ENCODE results near the gene IL17A. TPM values are rescaled to one million over a fixed set of nuclear protein-coding genes. Genes with fewer than 3 reads are reported as not detected.

Gene IL17A
- total RNA-seq, 2 donors from 2014 or later = not detected

DNA sequence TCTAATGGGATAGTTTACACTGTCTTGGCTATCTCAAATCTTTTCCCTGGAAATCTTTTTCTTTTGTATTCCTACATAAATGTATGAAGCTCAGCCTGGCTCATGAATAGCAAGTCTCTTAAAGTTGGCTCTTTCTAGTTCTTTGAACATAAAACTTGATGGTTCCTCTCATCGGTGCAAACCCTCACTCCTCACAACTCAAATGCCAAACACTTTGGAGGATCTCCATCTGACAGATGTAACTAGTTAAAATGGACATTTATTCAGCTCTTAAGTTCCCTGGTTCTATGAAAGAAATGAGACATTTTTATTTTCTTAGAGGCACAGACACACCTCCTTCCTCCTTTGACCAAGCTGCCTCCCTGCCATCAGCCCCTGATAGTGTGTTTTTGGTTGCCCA is 43.6 kb upstream of the IL17A start:
- ATAC-seq (no peak), DNase-seq (no peak)
- 84 to 94% methylated on average over 1 of the region's 1 CpG for WGBS, 2 donors
- intact Hi-C loops (cut with DNase I) = no loop called here
- peaks cover 10% of the 10 kb centered on the region for H3K4me1 ChIP-seq
- no peak overlapping the region for H3K27ac ChIP-seq
- H3K36me3 ChIP-seq (replicated peaks in 1 of 2; ENCODE audit: insufficient read depth in 1 of 2, low read depth in 2 of 2) = no peaks in the 10 kb centered on the region
- H3K9me3 ChIP-seq = no peaks in the 10 kb centered on the region
- H3K4me3 ChIP-seq = no peak overlapping the region
- no peaks in the 10 kb centered on the region for H3K27me3 ChIP-seq
- no peak for TF ChIP-seq POLR2A (IDR thresholded peaks at IDR 0.05)
- TF ChIP-seq, protein P1, sequence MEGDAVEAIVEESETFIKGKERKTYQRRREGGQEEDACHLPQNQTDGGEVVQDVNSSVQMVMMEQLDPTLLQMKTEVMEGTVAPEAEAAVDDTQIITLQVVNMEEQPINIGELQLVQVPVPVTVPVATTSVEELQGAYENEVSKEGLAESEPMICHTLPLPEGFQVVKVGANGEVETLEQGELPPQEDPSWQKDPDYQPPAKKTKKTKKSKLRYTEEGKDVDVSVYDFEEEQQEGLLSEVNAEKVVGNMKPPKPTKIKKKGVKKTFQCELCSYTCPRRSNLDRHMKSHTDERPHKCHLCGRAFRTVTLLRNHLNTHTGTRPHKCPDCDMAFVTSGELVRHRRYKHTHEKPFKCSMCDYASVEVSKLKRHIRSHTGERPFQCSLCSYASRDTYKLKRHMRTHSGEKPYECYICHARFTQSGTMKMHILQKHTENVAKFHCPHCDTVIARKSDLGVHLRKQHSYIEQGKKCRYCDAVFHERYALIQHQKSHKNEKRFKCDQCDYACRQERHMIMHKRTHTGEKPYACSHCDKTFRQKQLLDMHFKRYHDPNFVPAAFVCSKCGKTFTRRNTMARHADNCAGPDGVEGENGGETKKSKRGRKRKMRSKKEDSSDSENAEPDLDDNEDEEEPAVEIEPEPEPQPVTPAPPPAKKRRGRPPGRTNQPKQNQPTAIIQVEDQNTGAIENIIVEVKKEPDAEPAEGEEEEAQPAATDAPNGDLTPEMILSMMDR (IDR thresholded peaks at IDR 0.05) = no peak

DNA sequence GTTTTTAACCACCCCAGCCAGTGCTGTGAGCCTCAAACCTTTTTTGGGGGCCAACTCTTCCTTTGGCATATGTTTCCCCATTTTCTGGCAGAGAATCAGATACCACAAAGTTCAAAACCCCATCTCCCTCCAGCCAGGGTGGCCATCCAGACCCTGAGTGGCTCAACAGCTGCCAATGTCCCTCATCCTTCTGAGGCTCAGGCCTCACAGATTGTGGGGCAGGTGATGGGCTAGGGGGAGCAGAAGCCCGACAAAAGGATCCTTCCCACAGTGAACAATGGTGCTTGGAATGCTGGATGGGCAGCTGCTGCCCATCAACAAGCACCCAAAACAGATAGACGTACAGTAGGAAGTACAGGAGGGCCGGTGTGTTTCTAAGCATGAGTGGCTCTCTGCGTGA is 42.6 kb upstream of the IL17A start:
- no peaks in the 10 kb centered on the region for H3K27me3 ChIP-seq
- H3K36me3 ChIP-seq (replicated peaks in 1 of 2; ENCODE audit: insufficient read depth in 1 of 2, low read depth in 2 of 2) = no peaks in the 10 kb centered on the region
- TF ChIP-seq, protein P1 (IDR thresholded peaks at IDR 0.05) = no peak
- TF ChIP-seq POLR2A (IDR thresholded peaks at IDR 0.05) = no peak
- DNase-seq (no peak), ATAC-seq (no peak)
- 84 to 86% methylated on average over 3 to 4 of the region's 4 CpGs for WGBS, 2 donors
- H3K9me3 ChIP-seq = no peaks in the 10 kb centered on the region
- intact Hi-C loops (cut with DNase I) = no loop called here
- H3K27ac ChIP-seq = no peak overlapping the region
- H3K4me1 ChIP-seq = peaks cover 10% of the 10 kb centered on the region
- H3K4me3 ChIP-seq = no peak overlapping the region

DNA sequence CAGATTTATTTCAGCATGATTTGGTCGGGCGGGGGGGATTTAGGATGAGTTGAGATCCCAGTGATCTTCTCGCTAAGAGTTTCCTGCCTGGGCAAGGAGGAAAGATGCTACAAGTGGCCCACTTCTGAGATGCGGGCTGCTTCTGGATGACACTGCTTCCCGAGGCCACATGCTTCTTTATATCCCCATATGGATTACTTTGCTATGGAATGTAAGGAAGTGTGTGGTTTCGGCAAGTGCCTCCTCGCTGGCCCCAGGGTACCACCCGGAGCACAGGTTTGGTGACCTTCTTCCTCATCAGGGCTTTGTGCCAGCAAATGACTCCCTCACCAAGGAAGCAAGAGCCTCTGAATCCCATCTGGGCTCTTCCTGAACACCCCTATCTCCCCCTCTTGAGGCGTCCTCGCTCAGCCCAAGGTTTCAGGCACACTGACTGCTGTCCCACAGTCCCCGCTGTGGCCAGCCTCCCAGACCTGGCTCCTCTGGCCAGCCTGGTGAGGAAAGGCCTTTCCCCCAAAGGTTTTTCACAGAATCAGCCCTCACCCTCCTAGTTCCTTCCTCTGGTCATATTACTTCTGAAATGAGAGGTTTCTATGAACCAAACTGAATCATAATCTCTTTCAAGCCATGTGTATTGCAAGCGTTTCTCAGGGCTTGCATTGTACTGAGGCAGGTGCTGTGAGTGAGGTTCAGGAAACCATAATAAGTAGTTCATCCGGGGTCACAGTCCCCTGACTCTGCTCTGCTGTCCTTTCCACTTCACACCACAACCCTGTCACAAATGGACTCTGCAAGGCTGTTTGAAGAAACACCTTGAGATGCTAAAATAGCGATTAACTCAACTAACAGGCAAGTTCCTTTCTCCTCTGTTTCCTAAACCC is 41.7 kb upstream of the IL17A start:
- Histone ChIP-seq H3K27ac (no peak overlapping the region), H3K36me3 (replicated peaks in 1 of 2; ENCODE audit: insufficient read depth in 1 of 2, low read depth in 2 of 2) (no peaks in the 10 kb centered on the region), H3K4me1 (peaks cover 10% of the 10 kb centered on the region), H3K9me3 (no peaks in the 10 kb centered on the region), H3K27me3 (no peaks in the 10 kb centered on the region), H3K4me3 (no peak overlapping the region)
- intact Hi-C loops (cut with DNase I) = no loop called here
- DNase-seq (no peak), ATAC-seq (no peak)
- no peak for TF ChIP-seq POLR2A (IDR thresholded peaks at IDR 0.05)
- TF ChIP-seq, protein P1 (IDR thresholded peaks at IDR 0.05) = no peak
- WGBS, 2 donors = 72 to 80% methylated on average over 14 of the region's 14 CpGs

DNA sequence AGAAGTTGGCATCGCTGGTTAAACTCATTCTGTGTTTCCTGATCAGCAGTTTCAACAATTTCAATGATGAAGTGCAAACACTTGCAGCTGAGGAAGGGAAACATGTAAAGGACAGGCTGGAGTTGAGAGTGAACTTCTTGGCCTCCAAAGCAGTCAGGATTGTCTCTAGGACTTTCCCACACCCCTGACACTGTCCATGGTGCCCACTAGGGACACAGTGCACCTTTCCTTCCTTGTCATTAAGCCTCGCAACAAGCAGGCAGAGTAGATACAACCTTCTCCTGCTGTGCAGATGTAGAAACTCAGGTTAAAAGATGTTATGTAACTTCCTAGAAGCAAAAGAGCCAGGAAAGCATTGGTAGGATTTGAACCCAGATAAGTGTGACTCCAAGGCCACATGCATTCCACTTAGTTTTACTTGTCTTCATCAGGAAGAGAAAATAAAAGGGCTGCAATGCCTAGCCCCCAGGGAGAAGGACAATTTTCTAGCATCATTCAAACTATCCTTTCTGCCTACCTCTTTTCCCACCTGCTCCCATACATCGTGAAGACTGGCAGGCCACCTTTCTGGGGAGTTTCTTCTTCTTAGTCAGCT is 39.2 kb upstream of the IL17A start:
- no peaks in the 10 kb centered on the region for H3K4me1 ChIP-seq
- WGBS, 2 donors = 77 to 89% methylated on average over 3 of the region's 3 CpGs
- no peak overlapping the region for H3K4me3 ChIP-seq
- TF ChIP-seq, protein P1 (IDR thresholded peaks at IDR 0.05) = no peak
- no peak for TF ChIP-seq POLR2A (IDR thresholded peaks at IDR 0.05)
- ATAC-seq (no peak), DNase-seq (no peak)
- H3K9me3 ChIP-seq = no peaks in the 10 kb centered on the region
- intact Hi-C loops (cut with DNase I) = no loop called here
- H3K36me3 ChIP-seq (replicated peaks in 1 of 2; ENCODE audit: insufficient read depth in 1 of 2, low read depth in 2 of 2) = no peaks in the 10 kb centered on the region
- H3K27ac ChIP-seq = no peak overlapping the region
- no peaks in the 10 kb centered on the region for H3K27me3 ChIP-seq
